Coronary artery (tissue), 2 donors: ENCODE results near the gene VAPA.

Experiments used
- DNase-seq: peaks from one replicate; pipeline ENCODE4 v3.0.0-alpha.2; 2017; ENCODE audit warnings: low spot score
- H3K27ac ChIP-seq, 2 donors: fragments of 200-600 bp; sonication (generic); one replicate each; pipeline ENCODE4 v1.5.1; 2016 to 2019
- H3K4me3 ChIP-seq: fragments of 200-600 bp; sonication (generic); 2 replicates; pipeline ENCODE4 v1.5.1; 2016; ENCODE audit warnings: mild to moderate bottlenecking, moderate library complexity
- TF ChIP-seq, protein P1 (sequence below): fragments of 200-600 bp; sonication (generic); IDR thresholded peaks from one replicate; pipeline ENCODE4 v1.5.1; 2019; ENCODE audit warnings: antibody characterized with exemption

Gene VAPA

GRCh38 chr18:9877655-9878014 is 36.2 kb upstream of the VAPA start:
- no peak for DNase-seq
- H3K4me3 ChIP-seq, result peak overlapping the region; percentile 60
- TF ChIP-seq, protein P1, sequence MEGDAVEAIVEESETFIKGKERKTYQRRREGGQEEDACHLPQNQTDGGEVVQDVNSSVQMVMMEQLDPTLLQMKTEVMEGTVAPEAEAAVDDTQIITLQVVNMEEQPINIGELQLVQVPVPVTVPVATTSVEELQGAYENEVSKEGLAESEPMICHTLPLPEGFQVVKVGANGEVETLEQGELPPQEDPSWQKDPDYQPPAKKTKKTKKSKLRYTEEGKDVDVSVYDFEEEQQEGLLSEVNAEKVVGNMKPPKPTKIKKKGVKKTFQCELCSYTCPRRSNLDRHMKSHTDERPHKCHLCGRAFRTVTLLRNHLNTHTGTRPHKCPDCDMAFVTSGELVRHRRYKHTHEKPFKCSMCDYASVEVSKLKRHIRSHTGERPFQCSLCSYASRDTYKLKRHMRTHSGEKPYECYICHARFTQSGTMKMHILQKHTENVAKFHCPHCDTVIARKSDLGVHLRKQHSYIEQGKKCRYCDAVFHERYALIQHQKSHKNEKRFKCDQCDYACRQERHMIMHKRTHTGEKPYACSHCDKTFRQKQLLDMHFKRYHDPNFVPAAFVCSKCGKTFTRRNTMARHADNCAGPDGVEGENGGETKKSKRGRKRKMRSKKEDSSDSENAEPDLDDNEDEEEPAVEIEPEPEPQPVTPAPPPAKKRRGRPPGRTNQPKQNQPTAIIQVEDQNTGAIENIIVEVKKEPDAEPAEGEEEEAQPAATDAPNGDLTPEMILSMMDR, result no peak
- H3K27ac ChIP-seq, result peak overlapping the region; percentile 65 to 83

- TF ChIP-seq, protein P1, result no peak
- DNase-seq, result no peak
- H3K4me3 ChIP-seq, result no peak overlapping the region
- no peak overlapping the region for H3K27ac ChIP-seq
These were observed 35.7 kb upstream of the VAPA start for GRCh38 chr18:9878095-9878494.

DNA sequence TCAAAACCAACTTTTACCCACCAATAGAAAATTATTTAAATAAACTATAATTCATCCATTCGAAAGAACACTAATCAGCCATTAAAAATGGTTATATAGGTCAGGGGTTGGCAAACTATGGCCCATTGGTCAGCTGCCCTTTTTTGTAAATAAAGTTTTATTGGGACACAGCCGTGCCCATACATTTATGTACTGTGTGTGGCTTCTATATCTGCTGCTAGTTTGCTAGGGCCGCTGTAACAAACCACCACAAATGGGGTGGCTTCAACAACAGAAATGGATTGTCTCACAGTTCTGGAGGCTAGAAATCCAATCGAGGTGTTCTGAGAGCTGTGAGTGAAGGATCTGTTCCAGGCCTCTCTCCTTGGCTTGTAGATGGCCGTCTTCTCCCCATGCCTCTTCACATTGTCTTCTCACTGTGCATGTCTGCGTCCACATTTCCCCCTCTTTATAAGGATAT is 35.0 kb upstream of the VAPA start:
- TF ChIP-seq, protein P1, result no peak
- Histone ChIP-seq H3K27ac (no peak overlapping the region), H3K4me3 (no peak overlapping the region)
- DNase-seq, result no peak

DNA sequence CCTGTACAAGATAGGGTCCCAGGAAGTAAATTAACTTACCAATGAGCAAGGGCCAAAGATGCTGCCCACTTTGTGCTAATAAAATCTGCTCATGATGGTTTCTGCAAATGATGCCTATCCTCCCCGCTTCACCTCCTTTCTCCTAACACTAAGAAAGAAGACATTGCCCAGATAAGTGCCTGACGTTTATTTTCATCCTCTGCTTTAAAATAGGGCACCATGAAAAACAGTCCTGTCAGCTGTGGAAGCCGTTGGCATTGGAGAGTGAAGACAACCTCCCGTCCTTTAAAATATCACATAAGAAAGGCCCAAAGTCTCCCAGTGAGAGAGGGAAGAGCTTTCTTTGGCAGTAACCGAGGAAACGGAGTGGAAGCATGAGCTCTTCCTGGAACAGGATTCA is 29.7 kb upstream of the VAPA start:
- no peak overlapping the region for H3K27ac ChIP-seq
- DNase-seq, result no peak
- TF ChIP-seq, protein P1, result no peak
- H3K4me3 ChIP-seq, result no peak overlapping the region

DNA sequence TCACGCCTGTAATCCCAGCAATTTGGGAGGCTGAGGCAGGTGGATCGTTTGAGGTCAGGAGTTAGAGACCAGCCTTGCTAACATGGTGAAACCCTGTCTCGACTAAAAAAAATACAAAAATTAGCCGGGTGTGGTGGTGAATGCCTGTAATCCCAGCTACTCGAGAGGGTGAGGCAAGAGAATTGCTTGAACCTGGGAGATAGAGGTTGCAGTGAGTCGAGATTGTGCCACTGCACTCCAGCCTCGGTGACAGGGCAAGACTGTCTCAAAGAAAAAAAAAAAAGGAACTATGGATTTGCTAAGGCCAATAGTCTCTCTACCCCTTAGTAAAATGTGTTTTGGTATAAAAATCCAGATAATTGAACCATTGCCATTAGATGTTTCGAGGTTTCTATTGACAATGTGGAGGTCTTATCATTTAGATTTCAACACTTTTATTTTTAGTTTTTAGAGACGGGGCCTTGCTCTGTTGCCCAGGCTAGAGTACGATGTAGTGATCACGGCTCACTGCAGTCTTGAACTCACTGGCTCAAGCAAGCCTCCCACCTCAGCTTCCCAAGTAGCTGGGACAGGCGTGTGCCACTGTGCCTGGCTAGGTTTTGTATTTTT is 29.2 kb upstream of the VAPA start:
- TF ChIP-seq, protein P1, result no peak
- no peak overlapping the region for H3K4me3 ChIP-seq
- H3K27ac ChIP-seq, result no peak overlapping the region
- no peak for DNase-seq

GRCh38 chr18:9885170-9886004 is 28.4 kb upstream of the VAPA start, which contains the start of gene TXNDC2:
TXNDC2 (plus strand) TSS chr18:9885973; CDS start chr18:9886681, 708 bp downstream.
- DNase-seq, result no peak
- H3K27ac ChIP-seq, result no peak within 1 kb of the TSS
- TF ChIP-seq, protein P1, result no peak
- H3K4me3 ChIP-seq, result no peak within 1 kb of the TSS

- no peak overlapping the region for H3K4me3 ChIP-seq
- TF ChIP-seq, protein P1, result no peak
- no peak for DNase-seq
- no peak overlapping the region for H3K27ac ChIP-seq
These were observed 27.8 kb upstream of the VAPA start for GRCh38 chr18:9886005-9886348.
